ENCODE measurements around the gene IFRD1.

IFRD1 gene

GRCh38 chr7:112521942-112522341, 71.7 kb downstream of the IFRD1 start:
- DNase-seq = no peak

GRCh38 chr7:112523871-112524270, 73.6 kb downstream of the IFRD1 start:
- DNase-seq = no peak
